ENCODE results near the gene HSF2BP. TPM values are rescaled to one million over a fixed set of nuclear protein-coding genes. Genes with fewer than 3 reads are reported as not detected.
"Not testable (repeated sequence)": the region's sequence is repeated elsewhere in the genome, so short reads cannot be mapped to it uniquely, and the experiment has no call there.

HSF2BP gene
- total and polyA plus RNA-seq, 2 of the 8 experiments (the other 6 are each of a cell fraction or from before 2014, with no cell fraction given), result 0.51 to 0.93 TPM

DNA sequence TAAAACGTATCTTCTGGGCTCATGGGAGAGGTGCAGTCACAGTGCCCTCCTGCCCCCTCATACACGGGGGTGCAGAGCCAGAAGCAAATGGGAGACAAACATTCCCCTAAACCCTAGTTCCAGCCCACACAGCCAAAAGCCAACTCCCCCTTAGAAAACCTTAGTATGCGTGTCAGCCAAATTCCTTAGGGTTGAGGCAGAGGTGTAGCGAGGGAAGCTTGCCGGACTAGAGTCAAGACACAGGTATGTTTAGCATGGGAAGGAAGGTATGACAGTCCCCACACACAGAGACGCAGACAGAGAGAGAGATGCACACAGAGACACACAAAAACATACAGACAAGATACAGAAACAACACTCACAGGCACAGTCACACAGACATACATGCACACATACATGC is 141.6 kb downstream of the HSF2BP start:
- FAIRE-seq; H3K4me2 ChIP-seq (ENCODE audit: insufficient read depth in 1 of 2, low read depth in 2 of 2, low read length in 2 of 2); H3K9me3 ChIP-seq (ENCODE audit: insufficient read depth in 2 of 2, low read depth in 1 of 2, low read length in 1 of 2); H3K4me3 ChIP-seq (ENCODE audit: extremely low read depth in 1 of 4, insufficient read depth in 2 of 4, low read depth in 3 of 4, low read length in 4 of 4); H2AFZ ChIP-seq (ENCODE audit: low read length); H3K18ac ChIP-seq (ENCODE audit: extremely low read depth, low read length); H3K56ac ChIP-seq (replicated peaks; ENCODE audit: insufficient read length, low read depth, low read length); H4K8ac ChIP-seq (ENCODE audit: extremely low read depth, insufficient read depth, low read length); H3K36me3 ChIP-seq (ENCODE audit: control insufficient read depth in 2 of 4, insufficient read depth in 4 of 4, low read length in 3 of 4); H3K9ac ChIP-seq (replicated peaks in 1 of 4; ENCODE audit: extremely low read depth in 1 of 4, low read depth in 3 of 4, low read length in 3 of 4); H4K5ac ChIP-seq (ENCODE audit: insufficient read length, low read depth, low read length); H3K23ac ChIP-seq (ENCODE audit: insufficient read length); H2AK5ac ChIP-seq (ENCODE audit: low read depth, low read length); H3K27me3 ChIP-seq (replicated peaks in 1 of 4; ENCODE audit: control insufficient read depth in 3 of 4, extremely low read depth in 1 of 4, insufficient read depth in 3 of 4, low read length in 3 of 4); H2BK15ac ChIP-seq (ENCODE audit: low read length); DNase-seq (ENCODE audit: low read depth in 1 of 2, low spot score in 2 of 2); CTCF ChIA-PET (ENCODE audit: partially characterized antibody); H3K4me1 ChIP-seq (replicated peaks in 1 of 4; ENCODE audit: control insufficient read depth in 3 of 4, insufficient read depth in 4 of 4, low read length in 3 of 4); H4K91ac ChIP-seq (replicated peaks; ENCODE audit: insufficient read length, low read length); H4K20me1 ChIP-seq (replicated peaks in 1 of 2; ENCODE audit: control insufficient read depth in 1 of 2, insufficient read depth in 2 of 2, low read length in 2 of 2); H2BK120ac ChIP-seq (replicated peaks; ENCODE audit: low read depth, low read length); H3K79me1 ChIP-seq (ENCODE audit: low read depth, low read length); H3K27ac ChIP-seq (ENCODE audit: low read depth, low read length); H3K4ac ChIP-seq (replicated peaks; ENCODE audit: insufficient read length, low read depth, low read length); H2BK12ac ChIP-seq (ENCODE audit: low read depth, low read length); H2BK20ac ChIP-seq (ENCODE audit: low read length); POLR2A ChIA-PET (ENCODE audit: partially characterized antibody); H3K14ac ChIP-seq (ENCODE audit: insufficient read length); H3K23me2 ChIP-seq (ENCODE audit: low read depth, low read length); H2BK5ac ChIP-seq (ENCODE audit: low read depth, low read length); H3K79me2 ChIP-seq (ENCODE audit: control insufficient read depth in 1 of 2, insufficient read depth in 2 of 2, low read length in 2 of 2): not testable (repeated sequence)
- WGBS, 2 experiments (ENCODE audit: extremely low coverage in 1 of 2, insufficient coverage in 1 of 2, insufficient read length in 1 of 2, insufficient replicate concordance in 2 of 2, low coverage in 1 of 2, low lambda C conversion rate in 2 of 2, missing lambda C conversion rate in 1 of 2), result no CpG with 5 or more reads among the region's 6 CpGs

DNA sequence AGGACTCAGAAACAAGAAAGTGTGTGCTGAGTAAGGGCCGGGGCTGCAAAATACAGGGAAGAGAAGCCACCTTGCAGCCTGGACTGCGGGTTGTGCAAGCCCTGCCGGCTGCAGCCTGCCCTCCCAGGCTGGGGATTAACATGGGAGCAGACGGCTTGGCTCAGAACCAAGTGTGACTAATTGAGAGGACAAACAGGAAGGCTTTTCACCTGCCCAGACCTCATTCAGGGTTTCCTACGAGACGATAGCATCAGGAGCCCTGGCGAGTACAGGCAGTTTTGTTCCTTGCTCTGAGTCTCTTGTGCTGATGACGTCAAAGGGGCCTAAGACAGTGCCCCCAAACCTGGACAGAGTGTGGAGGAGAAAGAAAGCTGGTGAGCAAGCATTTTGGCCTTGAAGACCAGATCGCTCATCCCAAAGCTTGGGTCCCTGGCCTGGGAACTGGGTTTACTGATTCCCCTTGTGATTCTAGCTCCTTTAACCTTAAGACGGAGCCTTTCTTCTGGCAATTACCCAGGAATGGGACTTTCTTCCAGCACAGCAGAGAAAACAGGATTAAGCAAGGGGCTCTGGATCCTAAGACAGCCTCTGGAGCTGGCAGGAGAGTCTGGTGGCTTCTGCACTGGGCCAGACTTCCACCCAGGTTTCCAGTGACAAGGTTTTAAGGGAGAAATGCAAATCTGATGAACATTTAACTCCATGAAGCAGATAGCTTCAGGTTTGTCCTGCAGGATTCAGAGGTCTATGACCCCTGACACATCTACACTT is 142.2 kb downstream of the HSF2BP start:
- CTCF ChIA-PET (ENCODE audit: partially characterized antibody); H4K5ac ChIP-seq (ENCODE audit: insufficient read length, low read depth, low read length); H4K20me1 ChIP-seq (replicated peaks in 1 of 2; ENCODE audit: control insufficient read depth in 1 of 2, insufficient read depth in 2 of 2, low read length in 2 of 2); H4K8ac ChIP-seq (ENCODE audit: extremely low read depth, insufficient read depth, low read length); H2BK120ac ChIP-seq (replicated peaks; ENCODE audit: low read depth, low read length); H3K4me1 ChIP-seq (replicated peaks in 1 of 4; ENCODE audit: control insufficient read depth in 3 of 4, insufficient read depth in 4 of 4, low read length in 3 of 4); H3K79me2 ChIP-seq (ENCODE audit: control insufficient read depth in 1 of 2, insufficient read depth in 2 of 2, low read length in 2 of 2); DNase-seq (ENCODE audit: low read depth in 1 of 2, low spot score in 2 of 2); H3K14ac ChIP-seq (ENCODE audit: insufficient read length); H3K27me3 ChIP-seq (replicated peaks in 1 of 4; ENCODE audit: control insufficient read depth in 3 of 4, extremely low read depth in 1 of 4, insufficient read depth in 3 of 4, low read length in 3 of 4); H2BK12ac ChIP-seq (ENCODE audit: low read depth, low read length); H3K23me2 ChIP-seq (ENCODE audit: low read depth, low read length); H3K4me2 ChIP-seq (ENCODE audit: insufficient read depth in 1 of 2, low read depth in 2 of 2, low read length in 2 of 2); H2AK5ac ChIP-seq (ENCODE audit: low read depth, low read length); FAIRE-seq; H3K9ac ChIP-seq (replicated peaks in 1 of 4; ENCODE audit: extremely low read depth in 1 of 4, low read depth in 3 of 4, low read length in 3 of 4); H3K4ac ChIP-seq (replicated peaks; ENCODE audit: insufficient read length, low read depth, low read length); H2BK5ac ChIP-seq (ENCODE audit: low read depth, low read length); H3K36me3 ChIP-seq (ENCODE audit: control insufficient read depth in 2 of 4, insufficient read depth in 4 of 4, low read length in 3 of 4); H3K18ac ChIP-seq (ENCODE audit: extremely low read depth, low read length); POLR2A ChIA-PET (ENCODE audit: partially characterized antibody); H3K79me1 ChIP-seq (ENCODE audit: low read depth, low read length); H2AFZ ChIP-seq (ENCODE audit: low read length); H3K4me3 ChIP-seq (ENCODE audit: extremely low read depth in 1 of 4, insufficient read depth in 2 of 4, low read depth in 3 of 4, low read length in 4 of 4); H4K91ac ChIP-seq (replicated peaks; ENCODE audit: insufficient read length, low read length); H3K23ac ChIP-seq (ENCODE audit: insufficient read length); H2BK15ac ChIP-seq (ENCODE audit: low read length); H3K56ac ChIP-seq (replicated peaks; ENCODE audit: insufficient read length, low read depth, low read length); H2BK20ac ChIP-seq (ENCODE audit: low read length); H3K27ac ChIP-seq (ENCODE audit: low read depth, low read length); H3K9me3 ChIP-seq (ENCODE audit: insufficient read depth in 2 of 2, low read depth in 1 of 2, low read length in 1 of 2): not testable (repeated sequence)
- WGBS, 2 experiments (ENCODE audit: extremely low coverage in 1 of 2, insufficient coverage in 1 of 2, insufficient read length in 1 of 2, insufficient replicate concordance in 2 of 2, low coverage in 1 of 2, low lambda C conversion rate in 2 of 2, missing lambda C conversion rate in 1 of 2), result no CpG with 5 or more reads among the region's 10 CpGs
